AG04450 (cell line): ENCODE data around the gene MCTP1. TPM values are rescaled to one million over a fixed set of nuclear protein-coding genes. Genes with fewer than 3 reads are reported as not detected.

Experiments used
- CTCF ChIA-PET: fragments of 300-600, 350-600 bp; formaldehyde crosslinking; extraction: SDS; loops from one replicate; lab custom pipeline; 2022; ENCODE audit warnings: antibody characterized with exemption, inconsistent platforms; lab: Charles Lee
- POLR2A ChIA-PET: fragments of 350-600 bp; formaldehyde crosslinking; extraction: SDS; loops from one replicate; lab custom pipeline; 2021; ENCODE audit warnings: antibody characterized with exemption, inconsistent platforms; lab: Yijun Ruan, JAX
- DNase-seq: peaks from one replicate; pipeline ENCODE4 v3.0.0-alpha.2; 2011; ENCODE audit warnings: low read depth, low spot score
- H3K27ac ChIP-seq: one replicate; pipeline ENCODE4 v1.5.1; 2012; ENCODE audit warnings: low read depth, low read length, control low read depth
- H3K27me3 ChIP-seq: one replicate; pipeline ENCODE4 v1.6.0; 2012; ENCODE audit warnings: low read length; ENCODE audit not compliant: control insufficient read depth, insufficient read depth
- H3K4me3 ChIP-seq: 2 replicates; pipeline ENCODE4 v1.5.1; 2011; ENCODE audit warnings: mild to moderate bottlenecking, low read depth, low read length, control low read depth
- H3K9me3 ChIP-seq: 2 replicates; pipeline ENCODE4 v1.5.1; 2012; ENCODE audit warnings: low read length; ENCODE audit not compliant: control insufficient read depth, insufficient read depth
- CTCF ChIP-seq: IDR thresholded peaks from 2 replicates; pipeline ENCODE4 v1.5.1; 2011; ENCODE audit warnings: low read depth, low read length, control low read depth, inconsistent platforms
- polyA plus RNA-seq: library from polyadenylated mRNA; depleted of rRNA; stranded (reverse); fragments of >200 nt; gene quantifications from 2 replicates; pipeline ENCODE4 v1.2.3, GENCODE V29; 2011

MCTP1 gene
- polyA plus RNA-seq, 1 experiment = 0.66 TPM

- H3K4me3 ChIP-seq = no peak overlapping the region
- no peak for TF ChIP-seq CTCF
- no peaks in the 10 kb centered on the region for H3K9me3 ChIP-seq
- ChIA-PET POLR2A (no interaction called here), CTCF (interaction anchor here (0.6 to 1.8 kb wide), 12 partner anchors 11 to 891 kb away, joined by 3 to 9 read pairs (median 3); no protein-coding TSS in a partner anchor)
- no peak for DNase-seq
- H3K27me3 ChIP-seq = no peaks in the 10 kb centered on the region
- H3K27ac ChIP-seq = no peak overlapping the region
These were observed 592.3 kb downstream of the MCTP1 start for GRCh38 chr5:94692581-94692980.

- ChIA-PET POLR2A (no interaction called here), CTCF (interaction anchor here (0.6 to 1.8 kb wide), 11 partner anchors 10 to 891 kb away, joined by 3 to 9 read pairs (median 3); no protein-coding TSS in a partner anchor)
- Histone ChIP-seq H3K4me3 (no peak overlapping the region), H3K27ac (no peak overlapping the region), H3K9me3 (no peaks in the 10 kb centered on the region), H3K27me3 (no peaks in the 10 kb centered on the region)
- no peak for TF ChIP-seq CTCF
- no peak for DNase-seq
These were observed 592.9 kb downstream of the MCTP1 start for GRCh38 chr5:94691949-94692348.

- H3K27me3 ChIP-seq = no peaks in the 10 kb centered on the region
- no peak for TF ChIP-seq CTCF
- no peak overlapping the region for H3K27ac ChIP-seq
- POLR2A ChIA-PET = no interaction called here
- no peaks in the 10 kb centered on the region for H3K9me3 ChIP-seq
- no peak for DNase-seq
- H3K4me3 ChIP-seq = no peak overlapping the region
- CTCF ChIA-PET = interaction anchor here (1.2 kb wide), 1 partner anchor 25 kb away, joined by 3 read pairs; no protein-coding TSS in a partner anchor
These were observed 593.6 kb downstream of the MCTP1 start for GRCh38 chr5:94691291-94691690.

- ChIA-PET POLR2A (interaction anchor here (0.7 kb wide), 1 partner anchor 591 kb away, joined by 4 read pairs; no protein-coding TSS in a partner anchor), CTCF (interaction anchor here (0.9 to 1.2 kb wide), 2 partner anchors 24 to 47 kb away, joined by 3 to 4 read pairs; no protein-coding TSS in a partner anchor)
- no peak for DNase-seq
- Histone ChIP-seq H3K4me3 (no peak overlapping the region), H3K27me3 (no peaks in the 10 kb centered on the region), H3K27ac (no peak overlapping the region), H3K9me3 (no peaks in the 10 kb centered on the region)
- TF ChIP-seq CTCF = no peak
These were observed 594.1 kb downstream of the MCTP1 start for GRCh38 chr5:94690778-94691177.

- CTCF ChIA-PET = no interaction called here
- Histone ChIP-seq H3K27ac (no peak overlapping the region), H3K4me3 (no peak overlapping the region), H3K9me3 (no peaks in the 10 kb centered on the region), H3K27me3 (no peaks in the 10 kb centered on the region)
- POLR2A ChIA-PET = no interaction called here
- DNase-seq = no peak
- TF ChIP-seq CTCF = no peak
These were observed 595.0 kb downstream of the MCTP1 start for GRCh38 chr5:94689908-94690307.
